Stimulated activated CD4-positive, alpha-beta T cell treated with anti-CD3 and anti-CD28 coated beads, Interleukin-1b, Interleukin-23, amount 100 ng/mL, for 4 hours (primary cell): ENCODE results near the gene TANC1.

Experiments
- DNase-seq, 2 donors: peaks; one replicate each; pipeline ENCODE4 v3.0.0-alpha.2; 2020; ENCODE audit warnings: low read depth in 2 of 2

The TANC1 gene

GRCh38 chr2:159160412-159160811, 192.0 kb downstream of the TANC1 start:
- no peak for DNase-seq

GRCh38 chr2:159160954-159161353, 192.5 kb downstream of the TANC1 start:
- DNase-seq, result no peak

GRCh38 chr2:159163930-159164329, 195.5 kb downstream of the TANC1 start:
- DNase-seq, result no peak

- DNase-seq, result no peak
These were observed 196.0 kb downstream of the TANC1 start for GRCh38 chr2:159164457-159164911.

GRCh38 chr2:159165048-159165447, 196.6 kb downstream of the TANC1 start:
- DNase-seq, result no peak

DNA sequence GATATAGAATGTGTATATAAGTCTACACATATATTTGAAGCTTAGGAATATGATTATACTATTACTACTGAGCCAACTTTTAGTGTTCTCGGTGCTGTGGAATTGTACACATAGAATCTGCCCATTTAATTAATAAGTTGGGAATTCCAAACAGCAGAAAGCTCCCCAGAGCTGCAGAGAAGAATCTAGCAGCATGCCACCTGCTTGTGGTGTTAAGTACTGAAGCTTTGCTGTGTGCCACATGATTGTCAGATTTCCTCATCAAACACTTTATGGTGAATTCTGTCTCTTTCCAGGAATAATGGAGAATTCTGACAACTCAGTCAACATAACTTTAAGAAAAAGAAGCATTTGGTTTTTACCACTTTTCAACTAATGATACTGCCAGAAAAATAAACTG, 200.3 kb downstream of the TANC1 start:
- DNase-seq, result no peak

DNA sequence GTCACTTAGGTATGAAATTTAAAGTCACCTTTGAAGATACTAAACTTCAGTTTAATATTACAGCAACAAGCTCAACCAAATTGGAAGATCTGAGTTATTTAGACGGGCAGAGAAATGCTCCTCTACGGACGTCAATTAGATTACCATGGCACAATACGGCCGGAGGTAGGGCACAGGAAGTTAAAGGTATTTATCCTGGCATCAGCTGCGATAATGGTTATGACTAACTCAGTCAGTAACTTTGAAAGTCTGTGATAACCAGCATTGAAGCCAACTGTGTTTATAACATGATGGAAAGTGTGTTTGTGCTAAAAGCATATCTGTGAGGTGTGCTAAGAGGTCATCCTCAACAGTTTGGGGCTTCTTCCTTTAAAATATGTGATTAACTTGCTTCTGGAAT, 200.7 kb downstream of the TANC1 start:
- DNase-seq, result no peak

GRCh38 chr2:159172403-159172802, 204.0 kb downstream of the TANC1 start:
- DNase-seq, result no peak

- DNase-seq, result no peak
These were observed 206.3 kb downstream of the TANC1 start for GRCh38 chr2:159174759-159175158.

DNA sequence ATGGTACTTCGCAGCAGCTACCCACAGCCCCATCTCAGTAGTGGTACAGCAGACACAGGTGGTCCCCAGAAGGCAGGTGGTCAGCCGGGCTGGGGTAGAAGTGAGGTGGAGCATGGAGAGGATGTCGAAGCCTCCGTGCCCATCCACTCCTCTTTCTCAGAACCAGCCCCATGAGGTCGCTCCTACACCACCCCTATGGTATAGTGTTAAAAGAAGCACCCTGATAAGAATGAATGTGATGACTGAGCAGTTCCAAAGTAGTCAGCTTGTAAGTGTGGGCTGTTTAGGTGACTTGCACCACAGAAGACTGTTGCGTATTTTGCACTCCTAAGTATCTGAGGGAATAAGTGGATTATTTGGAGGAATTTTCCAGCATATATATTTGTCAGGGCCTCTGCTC, 206.7 kb downstream of the TANC1 start:
- DNase-seq, result no peak

DNA sequence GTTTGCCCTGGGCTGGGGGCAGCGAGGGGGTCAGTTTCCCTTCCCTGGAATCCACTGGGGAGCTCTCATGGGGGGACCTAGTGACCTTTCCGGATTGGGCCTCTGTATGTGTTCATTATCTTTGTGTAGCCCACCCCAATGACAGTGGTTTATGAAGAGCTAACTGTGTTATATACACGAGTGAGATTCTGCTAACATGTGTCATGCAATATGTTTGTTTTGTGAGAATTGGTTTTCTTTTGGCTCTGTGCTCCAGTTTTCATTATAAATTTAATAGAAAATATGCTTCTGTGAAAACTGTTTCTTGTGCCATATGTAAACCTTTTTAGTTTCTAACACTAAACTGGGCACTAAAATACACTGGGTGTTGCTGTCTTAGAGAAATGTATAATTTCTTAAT, 207.5 kb downstream of the TANC1 start:
- DNase-seq, result no peak

- no peak for DNase-seq
These were observed 208.1 kb downstream of the TANC1 start for GRCh38 chr2:159176555-159176954.

- no peak for DNase-seq
These were observed 208.9 kb downstream of the TANC1 start for GRCh38 chr2:159177357-159177756.

GRCh38 chr2:159177957-159178356, 209.5 kb downstream of the TANC1 start:
- no peak for DNase-seq

GRCh38 chr2:159179096-159179495, 210.7 kb downstream of the TANC1 start:
- no peak for DNase-seq

GRCh38 chr2:159179696-159180095, 211.3 kb downstream of the TANC1 start:
- DNase-seq, result no peak

DNA sequence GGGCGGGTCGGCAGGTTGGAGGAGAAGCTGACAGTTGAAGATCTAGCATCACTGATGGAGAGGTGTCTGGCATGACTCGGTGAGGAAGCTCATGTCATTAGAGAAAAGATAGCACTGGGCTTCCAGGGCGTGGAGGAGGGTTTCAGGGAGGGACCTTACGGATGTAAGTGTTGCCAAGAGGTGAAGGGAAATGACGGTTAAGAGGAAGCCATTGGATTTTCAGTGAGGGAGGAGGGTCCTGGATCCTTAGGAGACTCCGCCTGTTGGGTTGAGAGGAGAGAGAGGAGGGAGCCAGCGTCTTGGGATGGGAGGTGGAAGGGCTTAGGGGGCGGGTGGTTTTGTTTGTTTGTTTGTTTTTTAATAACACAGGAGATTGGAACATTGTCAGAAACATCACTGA, 214.9 kb downstream of the TANC1 start:
- no peak for DNase-seq

DNA sequence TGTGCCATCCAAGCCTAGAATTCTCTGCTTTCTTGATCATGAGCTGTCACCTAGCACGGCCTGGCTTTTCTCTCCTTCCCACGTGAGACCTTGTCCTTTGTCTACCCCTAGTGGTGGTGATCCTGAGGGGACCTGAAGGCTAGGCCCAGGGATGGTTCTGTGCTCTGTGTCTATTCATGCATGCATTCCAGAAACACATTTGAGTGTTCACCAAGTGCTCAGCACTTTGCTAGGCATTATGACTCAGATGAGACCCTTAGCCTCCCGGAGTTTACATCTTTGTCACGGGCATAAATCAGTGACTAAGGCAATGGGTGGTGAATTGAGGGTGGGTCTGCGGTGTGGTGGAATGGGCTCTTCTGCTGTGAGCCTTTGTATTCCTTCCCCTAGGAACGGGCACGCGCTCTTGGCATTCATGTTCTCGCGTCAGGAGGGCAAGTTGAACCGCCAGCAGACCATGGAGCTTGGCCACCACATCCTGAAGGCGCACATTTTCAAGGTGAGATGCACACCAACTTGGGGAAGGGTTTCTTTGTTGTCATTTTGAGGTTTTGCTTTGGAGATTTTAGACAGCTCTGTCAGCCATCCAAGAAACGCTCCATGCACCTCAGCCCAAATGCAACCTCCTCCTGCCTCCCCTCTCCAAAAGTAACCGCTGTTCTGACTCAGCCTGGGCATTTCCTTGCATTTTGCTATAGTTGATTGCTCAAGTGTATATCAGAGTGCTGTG, 217.1 kb downstream of the TANC1 start:
- DNase-seq, result no peak

- no peak for DNase-seq
These were observed 218.0 kb downstream of the TANC1 start for GRCh38 chr2:159186462-159186861.

GRCh38 chr2:159187106-159187505, 218.7 kb downstream of the TANC1 start:
- DNase-seq, result no peak

DNA sequence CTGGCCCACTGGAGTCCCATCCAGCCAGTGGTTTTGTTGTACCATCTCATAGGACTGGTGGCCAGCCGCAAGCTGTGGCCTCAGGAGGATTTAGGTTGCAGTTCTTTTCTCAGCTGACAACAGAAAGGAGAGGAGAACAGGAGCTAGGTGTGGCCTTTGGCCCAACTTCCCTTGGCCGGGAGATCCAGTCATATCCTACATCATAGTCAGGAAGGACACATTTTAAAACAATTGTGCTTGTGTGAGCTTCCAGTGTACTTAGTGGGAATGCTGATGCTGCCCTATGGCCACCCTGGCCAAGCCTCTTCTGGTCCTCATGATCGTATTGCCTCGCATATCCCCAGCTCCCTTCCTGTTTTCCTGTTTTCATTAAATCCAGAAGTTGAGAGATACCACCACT, 220.0 kb downstream of the TANC1 start:
- DNase-seq, result no peak

- no peak for DNase-seq
These were observed 224.0 kb downstream of the TANC1 start for GRCh38 chr2:159192371-159192918.

GRCh38 chr2:159193791-159194190, 225.4 kb downstream of the TANC1 start:
- DNase-seq, result no peak

- DNase-seq, result no peak
These were observed 225.8 kb downstream of the TANC1 start for GRCh38 chr2:159194241-159194640.
